Stromal cell of bone marrow (primary cell): Measurements from ENCODE around the gene RAD51AP1.

Experiments used
- DNase-seq: peaks from one replicate; pipeline ENCODE4 v3.0.0-alpha.2; 2012; ENCODE audit warnings: low read depth

RAD51AP1 gene

GRCh38 chr12:4552191-4552590 is 13.5 kb downstream of the RAD51AP1 start:
- no peak for DNase-seq

DNA sequence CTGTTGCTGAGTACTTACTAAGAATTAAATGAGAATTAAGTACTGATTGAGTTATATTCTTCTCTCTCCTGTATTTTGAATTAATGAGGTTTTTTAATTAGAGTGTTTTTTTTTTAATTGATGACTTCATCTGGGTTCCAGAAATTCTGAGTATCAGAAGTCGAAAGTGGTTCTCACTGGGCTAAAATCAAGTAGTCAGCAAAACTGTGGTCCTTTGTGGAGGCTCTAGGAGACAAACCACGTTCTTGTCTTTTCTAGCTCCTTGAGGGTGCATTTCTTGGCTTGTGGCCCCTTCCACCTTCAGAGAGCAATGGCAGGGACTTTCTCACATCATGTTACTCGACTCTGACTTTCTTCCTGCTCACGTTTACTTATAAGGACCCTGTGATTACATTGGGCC is 15.3 kb downstream of the RAD51AP1 start:
- no peak for DNase-seq

- DNase-seq, result peak; percentile 38
These were observed 17.1 kb downstream of the RAD51AP1 start for GRCh38 chr12:4555804-4556203.

DNA sequence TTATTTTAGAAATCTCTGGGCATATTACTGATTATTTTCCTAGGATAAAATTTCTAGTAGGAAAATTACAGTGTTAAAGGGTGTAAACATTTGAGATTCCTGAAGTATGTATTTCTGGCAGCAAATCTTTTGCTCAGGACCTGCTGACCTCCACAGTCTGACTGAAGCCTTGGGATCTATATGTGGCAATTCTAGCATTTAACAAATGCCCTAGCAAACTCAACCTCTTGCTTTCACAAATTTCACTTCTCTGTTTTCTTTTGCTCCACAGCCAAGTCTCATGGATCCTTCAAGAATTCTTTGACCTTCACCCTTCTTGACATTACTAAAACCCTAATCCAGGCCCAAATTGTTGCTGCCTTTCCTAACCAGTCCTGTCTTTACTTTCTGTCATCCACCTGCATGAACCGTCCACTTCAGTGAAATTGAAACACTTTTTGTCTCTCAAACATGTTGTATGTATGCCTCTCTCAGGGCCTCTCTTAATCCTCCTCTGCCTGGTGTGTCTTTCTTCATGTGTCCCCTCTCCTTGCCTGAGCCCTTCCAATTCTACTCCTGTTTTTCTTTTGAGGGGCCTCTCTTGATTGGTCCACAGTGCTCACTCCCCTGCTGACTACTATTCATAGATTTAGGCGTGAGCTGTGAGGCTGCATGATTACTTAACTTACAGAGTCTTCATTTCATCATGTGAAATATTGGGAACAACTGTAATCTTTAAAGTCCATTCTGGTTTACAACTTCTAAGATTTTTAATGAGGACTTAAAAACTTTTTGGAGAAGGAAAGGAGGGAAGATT is 18.2 kb downstream of the RAD51AP1 start:
- DNase-seq, result no peak

DNA sequence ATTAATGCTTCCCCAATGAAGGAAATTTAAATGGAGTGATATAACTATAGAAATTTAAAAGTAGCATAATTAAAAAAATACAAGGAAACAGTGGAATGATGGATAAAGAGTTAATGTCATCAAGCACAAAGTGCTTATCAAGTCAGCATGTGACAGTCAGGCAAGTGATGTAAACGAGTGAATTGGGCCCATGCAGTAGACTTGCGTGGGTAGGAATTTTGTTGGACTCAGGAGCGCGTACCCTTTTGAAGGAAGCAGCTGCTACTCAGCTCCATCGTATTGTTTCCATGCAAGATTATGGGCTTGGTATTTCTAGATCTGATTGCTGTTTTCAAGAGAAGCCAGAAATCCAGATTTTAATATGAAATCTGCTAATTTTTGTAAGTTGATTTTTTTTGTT is 18.9 kb downstream of the RAD51AP1 start:
- no peak for DNase-seq

DNA sequence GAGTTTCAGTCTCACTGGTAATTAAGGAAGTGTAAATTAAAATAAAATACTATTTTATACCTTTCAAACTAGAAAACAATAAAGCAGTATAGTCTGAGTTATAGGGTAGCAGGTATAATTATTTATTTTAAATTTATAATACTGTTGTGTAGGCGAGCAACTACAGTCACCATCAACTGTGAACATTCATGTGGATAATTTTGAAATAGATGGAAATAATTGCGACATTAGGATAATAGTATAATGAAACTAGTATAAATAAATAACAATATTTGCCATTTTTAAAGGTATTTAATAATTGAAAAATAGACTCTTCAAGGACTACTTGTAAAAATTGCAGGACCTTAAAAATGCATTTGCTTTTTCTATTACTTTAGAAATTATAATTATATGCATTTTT is 19.5 kb downstream of the RAD51AP1 start:
- DNase-seq, result no peak

DNA sequence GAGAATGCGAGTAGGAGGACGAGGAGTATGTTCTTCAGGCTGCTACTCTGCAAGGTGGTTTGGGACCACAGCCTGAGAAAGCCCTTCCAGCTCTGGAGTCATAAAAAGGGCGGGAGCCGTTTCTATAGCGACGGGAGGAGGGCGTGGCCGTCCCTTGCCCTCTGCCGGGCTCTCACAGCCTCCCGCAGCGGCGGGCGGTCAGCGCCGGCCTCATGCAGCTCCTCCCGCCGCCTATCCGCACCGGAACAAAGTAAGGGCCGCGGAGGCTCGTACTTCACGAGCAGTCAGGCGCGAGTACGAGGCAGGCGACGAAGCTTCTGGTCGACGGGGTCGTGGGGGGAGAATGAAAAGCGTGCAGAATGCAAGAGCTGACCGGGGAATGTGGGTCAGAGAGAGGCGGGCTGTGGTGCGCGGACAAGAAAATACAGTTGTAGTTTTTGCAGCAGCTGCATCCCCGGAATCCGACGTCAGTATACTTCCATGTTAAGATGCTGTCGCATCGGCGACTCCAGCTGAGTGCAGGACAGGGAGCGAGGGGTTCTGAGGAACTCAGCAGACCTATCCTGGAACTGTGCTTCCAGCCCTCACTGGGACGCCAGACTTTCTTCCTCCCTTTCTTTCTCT is 23.5 kb downstream of the RAD51AP1 start, which contains the start of gene DYRK4:
DYRK4 (plus strand) TSS at position 175 of the 624 bp plus-strand sequence; CDS start at position 213, 38 bp downstream.
- DNase-seq, result peak; percentile 45

DNA sequence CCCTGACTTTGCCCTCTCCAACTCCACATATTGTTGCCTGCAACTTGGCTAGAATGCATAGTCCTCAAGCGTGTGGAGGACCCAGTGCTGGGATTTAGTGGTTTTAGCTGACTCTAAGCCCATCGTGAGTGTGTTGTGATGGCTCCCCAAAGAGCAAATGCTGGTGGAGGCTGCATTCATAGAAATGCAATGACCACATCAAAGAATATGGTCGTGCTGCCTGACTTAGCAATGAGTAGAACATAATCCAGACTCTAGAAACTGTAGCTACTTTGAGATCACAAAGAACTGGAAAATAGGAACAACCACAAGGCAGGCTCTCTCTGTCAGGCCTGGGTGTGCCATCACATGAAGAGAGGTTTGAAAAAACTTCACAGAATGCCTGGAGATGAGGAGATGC is 24.6 kb downstream of the RAD51AP1 start:
- DNase-seq, result no peak

DNA sequence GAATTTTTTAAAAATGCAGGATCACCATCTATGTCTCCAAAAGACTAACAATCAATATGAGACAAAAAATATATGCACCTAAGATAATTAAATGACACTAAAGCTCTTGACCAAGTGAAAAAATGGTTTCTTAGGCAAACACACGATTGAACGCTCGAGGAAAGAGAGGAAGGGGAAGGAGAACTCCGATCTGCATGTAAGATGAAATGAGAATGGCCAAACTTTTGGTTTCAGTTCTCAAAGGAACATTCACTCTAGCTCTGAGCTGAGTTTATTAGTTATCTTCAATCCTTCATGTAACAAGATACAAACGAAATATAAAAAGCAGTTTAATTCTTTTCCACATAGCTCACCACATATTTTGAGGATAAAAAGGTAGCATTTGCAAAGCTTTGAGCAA is 26.1 kb downstream of the RAD51AP1 start:
- no peak for DNase-seq

DNA sequence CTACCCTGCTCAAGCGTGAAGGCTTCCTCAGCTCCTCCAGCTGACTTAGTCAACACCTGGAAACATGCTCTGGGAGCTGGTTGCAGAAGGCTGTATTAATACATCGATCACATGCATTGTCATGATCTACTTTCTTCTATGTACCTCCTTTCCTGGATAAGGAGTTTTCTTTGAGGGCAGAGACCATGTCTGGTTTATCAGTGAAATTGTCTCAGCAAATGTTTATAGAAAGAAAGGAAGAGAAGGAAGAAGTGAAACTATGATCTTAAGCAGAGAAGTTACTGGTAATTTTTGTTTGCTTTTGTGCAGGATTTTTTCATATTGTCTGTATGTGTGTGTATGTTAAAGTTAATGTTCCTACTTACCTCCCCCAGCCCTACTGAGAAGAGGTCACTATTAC is 27.8 kb downstream of the RAD51AP1 start:
- no peak for DNase-seq

DNA sequence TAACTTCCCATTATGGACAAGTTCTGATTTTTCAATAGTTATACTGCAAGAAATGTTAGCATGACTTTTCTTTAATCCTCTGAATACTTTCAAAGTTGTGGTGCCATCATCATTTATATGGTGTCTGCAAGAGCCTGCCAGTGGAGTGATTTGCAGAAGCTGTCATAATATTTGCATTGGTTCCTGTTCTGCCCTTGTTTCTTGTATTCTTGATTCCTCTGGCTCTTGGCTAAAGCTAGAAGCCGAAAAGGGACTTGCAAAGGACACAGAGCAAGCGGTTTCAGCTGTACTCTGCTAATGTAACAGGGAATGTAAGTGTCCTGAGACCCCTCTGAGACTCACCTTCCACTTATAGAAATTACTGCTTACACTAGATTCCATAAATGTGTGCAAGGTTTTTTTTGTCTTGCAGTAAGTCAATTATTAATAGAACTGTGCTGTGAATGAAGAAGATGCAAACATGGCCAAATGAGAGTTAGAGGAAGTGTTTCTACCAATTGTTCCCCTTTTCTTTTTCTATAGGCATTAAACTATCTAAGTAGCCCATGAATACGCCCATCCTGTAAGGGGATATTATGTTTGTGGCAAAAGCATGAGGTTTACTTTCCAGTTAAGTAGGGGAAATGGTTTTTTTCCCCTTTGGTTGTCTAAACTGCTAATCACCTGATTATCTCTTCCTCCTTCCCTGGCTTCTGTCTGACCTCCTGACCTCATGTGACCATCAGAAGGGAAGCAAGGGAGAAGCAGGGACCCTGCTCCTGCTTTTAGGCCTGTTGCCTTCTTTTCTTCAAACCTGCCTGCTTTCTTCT is 28.6 kb downstream of the RAD51AP1 start:
- no peak for DNase-seq

DNA sequence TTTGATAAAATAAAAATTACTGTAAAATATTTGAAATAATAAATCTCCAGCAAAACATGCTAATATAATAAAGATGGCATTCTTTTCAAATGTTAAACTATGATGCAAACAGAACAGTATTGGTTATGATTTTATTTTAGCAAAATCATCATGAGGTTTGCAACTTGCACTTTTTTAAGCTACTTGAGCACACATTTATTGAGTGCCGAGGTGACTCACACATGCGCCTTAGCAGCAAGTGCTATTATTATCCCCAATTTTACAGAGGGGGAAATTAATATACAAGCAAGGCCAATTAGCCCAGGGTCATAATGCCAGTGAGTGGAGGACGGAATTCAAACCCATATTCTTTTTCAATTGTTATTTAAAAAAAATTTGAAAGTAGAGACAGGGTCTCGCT is 30.6 kb downstream of the RAD51AP1 start:
- no peak for DNase-seq

DNA sequence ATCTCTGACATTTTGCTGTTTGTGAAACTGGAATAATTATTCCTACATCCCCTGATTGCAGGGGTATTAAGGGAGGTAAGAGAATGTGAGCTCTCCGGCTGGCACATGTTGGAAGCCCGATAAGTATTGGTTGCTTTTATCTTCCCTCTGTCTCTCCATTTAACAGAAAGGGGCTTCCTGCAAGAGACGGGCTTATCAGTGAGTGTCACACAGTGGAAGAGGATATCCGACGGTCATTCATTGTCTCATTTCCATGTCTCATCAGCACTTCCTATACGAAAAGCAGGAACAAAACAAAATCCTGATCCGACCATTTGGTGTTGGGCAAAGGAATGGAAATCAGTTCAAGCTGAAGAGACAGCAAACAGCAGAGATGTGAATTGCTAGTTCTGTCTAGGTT is 34.0 kb downstream of the RAD51AP1 start:
- no peak for DNase-seq

GRCh38 chr12:4579305-4580102 is 40.8 kb downstream of the RAD51AP1 start:
- no peak for DNase-seq

- no peak for DNase-seq
These were observed 41.6 kb downstream of the RAD51AP1 start for GRCh38 chr12:4580281-4580688.

DNA sequence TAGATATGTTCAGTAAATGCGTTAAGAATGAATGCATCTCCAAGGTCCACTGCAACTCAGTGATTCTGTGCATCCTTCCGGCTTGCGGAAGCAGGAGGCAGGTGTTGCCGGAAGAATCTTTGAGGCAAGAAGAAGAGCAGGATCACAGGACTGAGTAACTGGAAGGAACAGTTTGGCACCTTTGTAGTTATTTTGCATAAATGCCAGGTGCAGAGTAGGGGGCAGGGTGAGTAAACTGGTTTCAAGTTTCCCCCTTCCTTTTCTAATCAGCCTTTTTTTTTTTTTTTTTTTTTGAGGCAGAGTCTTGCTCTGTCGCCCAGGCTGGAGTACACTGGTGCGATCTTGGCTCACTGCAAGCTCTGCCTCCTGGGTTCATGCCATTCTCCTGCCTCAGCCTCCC is 45.6 kb downstream of the RAD51AP1 start:
- no peak for DNase-seq

GRCh38 chr12:4584896-4585295 is 46.2 kb downstream of the RAD51AP1 start:
- no peak for DNase-seq

GRCh38 chr12:4586500-4586899 is 47.8 kb downstream of the RAD51AP1 start:
- no peak for DNase-seq

DNA sequence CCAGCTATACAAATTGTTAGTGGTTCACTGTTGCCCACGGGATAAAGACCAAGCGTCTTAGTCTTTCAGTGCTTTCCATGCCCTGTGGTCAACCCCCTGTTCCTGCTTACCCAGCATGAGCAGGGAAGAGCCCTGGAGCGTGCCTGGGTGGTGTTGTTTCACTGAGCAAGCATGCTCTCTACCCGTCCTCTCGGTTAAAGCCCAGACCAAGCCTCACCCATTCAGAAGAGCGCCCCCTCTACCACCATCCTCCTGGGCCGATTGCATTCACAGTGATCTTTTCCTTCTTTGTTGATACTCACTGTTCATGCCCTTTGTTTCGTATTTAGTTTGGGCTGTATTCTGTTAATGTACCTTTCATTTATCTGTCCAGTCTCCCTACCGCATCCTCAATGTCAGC is 48.4 kb downstream of the RAD51AP1 start:
- DNase-seq, result no peak

GRCh38 chr12:4588916-4589315 is 50.2 kb downstream of the RAD51AP1 start:
- no peak for DNase-seq

GRCh38 chr12:4589941-4590340 is 51.3 kb downstream of the RAD51AP1 start:
- no peak for DNase-seq

DNA sequence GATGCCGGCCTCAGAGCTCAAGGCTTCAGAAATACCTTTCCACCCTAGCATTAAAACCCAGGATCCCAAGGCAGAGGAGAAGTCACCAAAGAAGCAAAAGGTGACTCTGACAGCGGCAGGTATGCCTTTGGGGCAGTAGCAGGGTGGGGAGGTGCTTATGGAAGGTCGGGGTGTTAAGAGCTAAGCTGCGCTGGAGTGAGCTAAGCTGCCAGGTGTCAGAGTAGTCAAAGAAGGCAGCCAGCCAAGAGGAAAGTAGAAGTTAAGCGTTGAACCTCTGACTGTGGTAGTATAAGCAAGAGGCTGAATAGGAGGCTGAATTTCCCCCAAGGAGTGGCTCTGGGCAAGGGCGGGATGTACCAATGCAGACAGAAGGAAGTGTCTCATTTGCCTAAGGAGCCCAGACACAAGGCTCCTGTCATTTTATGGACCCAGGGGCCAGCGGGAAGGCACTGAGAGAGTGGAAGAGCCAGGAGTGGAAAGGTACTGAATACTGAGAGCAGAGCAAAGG is 52.5 kb downstream of the RAD51AP1 start:
- no peak for DNase-seq
